ENCODE measurements around the gene DPY19L2.
"Not testable (repeated sequence)": the region's sequence is repeated elsewhere in the genome, so short reads cannot be mapped to it uniquely, and the experiment has no call there.

DPY19L2 gene

GRCh38 chr12:63668028-63668799, at the start of gene DPY19L2:
TSS of gene DPY19L2 (minus strand) at chr12:63668493. CDS start at chr12:63668393, 100 bp downstream.
- DNase-seq = peak; percentile 81

- DNase-seq = not testable (repeated sequence)
These were observed 48.6 kb upstream of the DPY19L2 start for GRCh38 chr12:63716891-63717290.

GRCh38 chr12:63715107-63715625, 46.9 kb upstream of the DPY19L2 start:
- DNase-seq = not testable (repeated sequence)

- DNase-seq = not testable (repeated sequence)
These were observed 46.1 kb upstream of the DPY19L2 start for GRCh38 chr12:63714409-63714808.

GRCh38 chr12:63713681-63714075, 45.4 kb upstream of the DPY19L2 start:
- not testable (repeated sequence) for DNase-seq

- DNase-seq = not testable (repeated sequence)
These were observed 44.8 kb upstream of the DPY19L2 start for GRCh38 chr12:63712979-63713680.

- DNase-seq = not testable (repeated sequence)
These were observed 44.2 kb upstream of the DPY19L2 start for GRCh38 chr12:63712376-63712974.

- DNase-seq = not testable (repeated sequence)
These were observed 43.0 kb upstream of the DPY19L2 start for GRCh38 chr12:63711339-63711738.

GRCh38 chr12:63706336-63706735, 38.0 kb upstream of the DPY19L2 start:
- DNase-seq = no peak

GRCh38 chr12:63699678-63700382, 31.5 kb upstream of the DPY19L2 start:
- DNase-seq = not testable (repeated sequence)

- not testable (repeated sequence) for DNase-seq
These were observed 30.7 kb upstream of the DPY19L2 start for GRCh38 chr12:63699011-63699410.

- DNase-seq = not testable (repeated sequence)
These were observed 22.5 kb upstream of the DPY19L2 start for GRCh38 chr12:63690837-63691236.

- not testable (repeated sequence) for DNase-seq
These were observed 20.8 kb upstream of the DPY19L2 start for GRCh38 chr12:63689141-63689540.

- DNase-seq = not testable (repeated sequence)
These were observed 18.3 kb upstream of the DPY19L2 start for GRCh38 chr12:63686623-63687022.

- not testable (repeated sequence) for DNase-seq
These were observed 17.5 kb upstream of the DPY19L2 start for GRCh38 chr12:63685789-63686188.

- not testable (repeated sequence) for DNase-seq
These were observed 14.3 kb upstream of the DPY19L2 start for GRCh38 chr12:63682617-63683016.

GRCh38 chr12:63680758-63681157, 12.5 kb upstream of the DPY19L2 start:
- not testable (repeated sequence) for DNase-seq

- not testable (repeated sequence) for DNase-seq
These were observed 4.3 kb upstream of the DPY19L2 start for GRCh38 chr12:63672550-63672949.

GRCh38 chr12:63669936-63670335, 1.6 kb upstream of the DPY19L2 start:
- not testable (repeated sequence) for DNase-seq

GRCh38 chr12:63669427-63669826, 1.1 kb upstream of the DPY19L2 start:
- DNase-seq = not testable (repeated sequence)

- not testable (repeated sequence) for DNase-seq
These were observed 590 bp upstream of the DPY19L2 start for GRCh38 chr12:63668800-63669365.

- DNase-seq = not testable (repeated sequence)
These were observed 5.3 kb downstream of the DPY19L2 start for GRCh38 chr12:63663005-63663404.

Data from T1000 (cell line).